GM10248 (cell line): ENCODE results near the gene SYNPO2.
"Not testable (repeated sequence)": the region's sequence is repeated elsewhere in the genome, so short reads cannot be mapped to it uniquely, and the experiment has no call there.

ENCODE experiments used
- CTCF ChIA-PET: fragments of 300-600 bp; sonication (Branson Sonifier 250); formaldehyde crosslinking; extraction: SDS; loops from one replicate; lab custom pipeline; 2021; ENCODE audit warnings: antibody characterized with exemption; lab: Yijun Ruan, JAX
- POLR2A ChIA-PET: fragments of 350-650 bp; sonication (Branson Sonifier 250); formaldehyde crosslinking; extraction: SDS; loops from one replicate; lab custom pipeline; 2020; ENCODE audit warnings: antibody characterized with exemption; lab: Yijun Ruan, JAX
- DNase-seq: peaks from one replicate; pipeline ENCODE4 v3.0.0; 2012; ENCODE audit errors: extremely low spot score
- TF ChIP-seq, protein P1 (sequence below): IDR thresholded peaks from 2 replicates; pipeline ENCODE4 v1.5.1; 2012; ENCODE audit warnings: mild to moderate bottlenecking, low read depth; ENCODE audit errors: extremely low read depth, missing control alignments, control extremely low read depth

The SYNPO2 gene

DNA sequence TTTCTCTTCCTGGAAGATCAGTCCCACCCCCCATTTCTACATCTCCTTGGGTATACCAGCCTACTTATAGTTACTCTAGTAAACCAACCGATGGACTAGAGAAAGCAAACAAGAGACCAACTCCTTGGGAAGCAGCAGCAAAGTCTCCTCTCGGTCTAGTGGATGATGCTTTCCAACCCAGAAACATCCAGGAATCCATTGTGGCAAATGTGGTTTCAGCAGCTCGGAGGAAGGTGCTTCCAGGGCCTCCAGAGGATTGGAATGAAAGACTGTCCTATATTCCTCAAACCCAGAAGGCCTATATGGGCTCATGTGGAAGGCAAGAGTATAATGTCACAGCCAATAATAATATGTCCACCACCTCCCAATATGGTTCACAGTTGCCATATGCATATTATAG lies 168.8 kb downstream of the SYNPO2 start:
- TF ChIP-seq, protein P1, sequence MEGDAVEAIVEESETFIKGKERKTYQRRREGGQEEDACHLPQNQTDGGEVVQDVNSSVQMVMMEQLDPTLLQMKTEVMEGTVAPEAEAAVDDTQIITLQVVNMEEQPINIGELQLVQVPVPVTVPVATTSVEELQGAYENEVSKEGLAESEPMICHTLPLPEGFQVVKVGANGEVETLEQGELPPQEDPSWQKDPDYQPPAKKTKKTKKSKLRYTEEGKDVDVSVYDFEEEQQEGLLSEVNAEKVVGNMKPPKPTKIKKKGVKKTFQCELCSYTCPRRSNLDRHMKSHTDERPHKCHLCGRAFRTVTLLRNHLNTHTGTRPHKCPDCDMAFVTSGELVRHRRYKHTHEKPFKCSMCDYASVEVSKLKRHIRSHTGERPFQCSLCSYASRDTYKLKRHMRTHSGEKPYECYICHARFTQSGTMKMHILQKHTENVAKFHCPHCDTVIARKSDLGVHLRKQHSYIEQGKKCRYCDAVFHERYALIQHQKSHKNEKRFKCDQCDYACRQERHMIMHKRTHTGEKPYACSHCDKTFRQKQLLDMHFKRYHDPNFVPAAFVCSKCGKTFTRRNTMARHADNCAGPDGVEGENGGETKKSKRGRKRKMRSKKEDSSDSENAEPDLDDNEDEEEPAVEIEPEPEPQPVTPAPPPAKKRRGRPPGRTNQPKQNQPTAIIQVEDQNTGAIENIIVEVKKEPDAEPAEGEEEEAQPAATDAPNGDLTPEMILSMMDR: no peak
- CTCF ChIA-PET: no interaction called here
- POLR2A ChIA-PET: no interaction called here
- DNase-seq: no peak

- no peak for DNase-seq
- ChIA-PET POLR2A (no interaction called here), CTCF (no interaction called here)
- TF ChIP-seq, protein P1: no peak
Observed at GRCh38 chr4:119059221-119059620, 170.6 kb downstream of the SYNPO2 start.

DNA sequence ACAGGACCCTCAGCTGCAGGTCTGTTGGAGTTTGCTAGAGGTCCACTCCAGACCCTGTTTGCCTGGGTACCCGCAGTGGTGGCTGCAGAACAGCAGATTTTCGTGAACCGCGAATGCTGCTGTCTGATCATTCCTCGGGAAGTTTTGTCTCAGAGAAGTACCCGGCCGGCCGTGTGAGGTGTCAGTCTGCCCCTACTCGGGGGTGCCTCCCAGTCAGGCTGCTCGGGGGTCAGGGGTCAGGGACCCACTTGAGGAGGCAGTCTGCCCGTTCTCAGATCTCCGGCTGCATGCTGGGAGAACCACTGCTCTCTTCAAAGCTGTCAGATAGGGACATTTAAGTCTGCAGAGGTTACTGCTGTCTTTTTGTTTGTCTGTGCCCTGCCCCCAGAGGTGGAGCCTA lies 178.5 kb downstream of the SYNPO2 start:
- CTCF ChIA-PET, POLR2A ChIA-PET, DNase-seq: not testable (repeated sequence)

- POLR2A ChIA-PET, DNase-seq, CTCF ChIA-PET: not testable (repeated sequence)
Observed at GRCh38 chr4:119067670-119068360, 179.2 kb downstream of the SYNPO2 start.

GRCh38 chr4:119068529-119068962 lies 179.9 kb downstream of the SYNPO2 start:
- DNase-seq: no peak
- ChIA-PET POLR2A (no interaction called here), CTCF (no interaction called here)
- TF ChIP-seq, protein P1: no peak

- no peak for DNase-seq
- ChIA-PET POLR2A (no interaction called here), CTCF (interaction anchor here (1.4 kb wide), 1 partner anchor 29 kb away, joined by 4 read pairs; no protein-coding TSS in a partner anchor)
- TF ChIP-seq, protein P1: no peak
Observed at GRCh38 chr4:119070301-119070700, 181.6 kb downstream of the SYNPO2 start.

DNA sequence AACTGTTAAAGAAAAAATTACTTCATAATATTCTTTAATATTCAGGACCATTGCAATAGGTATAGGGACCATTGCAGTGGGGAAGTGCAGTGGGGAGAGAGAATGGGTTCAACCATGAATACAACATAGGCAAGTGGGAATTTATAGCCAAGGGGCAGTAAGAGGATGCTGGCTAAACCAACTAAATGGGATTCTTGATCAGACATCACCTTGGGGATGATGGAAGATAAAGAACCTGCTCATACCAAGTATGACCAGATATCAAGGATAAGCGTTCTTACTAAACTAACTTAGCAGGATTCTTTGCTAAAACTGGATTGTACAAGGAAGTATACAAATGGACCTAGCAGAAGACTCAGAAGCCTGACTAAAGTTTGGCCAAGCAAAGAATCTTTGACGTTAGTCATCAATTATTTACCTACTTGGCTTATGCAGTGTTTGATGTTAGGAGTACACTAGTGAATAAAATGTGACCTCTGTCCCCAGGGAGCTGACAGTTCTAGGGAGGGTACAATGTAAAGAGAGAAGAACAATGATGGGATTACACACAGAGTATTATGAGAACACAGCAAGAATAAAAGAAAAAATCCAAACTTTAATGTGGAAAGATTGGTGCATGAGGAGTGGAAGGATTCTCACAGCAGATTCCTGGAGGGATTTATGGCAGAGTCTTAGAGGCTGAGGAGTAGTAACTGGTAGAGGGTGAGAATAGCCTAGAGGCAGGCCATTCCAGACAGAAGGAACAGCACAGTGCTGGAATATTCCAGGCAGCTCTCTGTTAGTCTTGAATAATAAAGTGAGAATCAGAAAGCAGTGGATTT lies 192.3 kb downstream of the SYNPO2 start:
- POLR2A ChIA-PET: no interaction called here
- TF ChIP-seq, protein P1: no peak
- CTCF ChIA-PET: no interaction called here
- no peak for DNase-seq
